GM18861 (cell line): ENCODE results near the gene TFPI2.

ENCODE experiments used
- ATAC-seq: cut with Tn5 transposase; IDR thresholded peaks from one replicate; pipeline ENCODE4 v1.9.1; 2021; ENCODE audit not compliant: unreplicated experiment

TFPI2 gene

GRCh38 chr7:93860261-93860660 is 30.3 kb downstream of the TFPI2 start:
- no peak for ATAC-seq

- no peak for ATAC-seq
Observed at GRCh38 chr7:93858857-93859256, 31.7 kb downstream of the TFPI2 start.

- no peak for ATAC-seq
Observed at GRCh38 chr7:93856323-93856722, 34.2 kb downstream of the TFPI2 start.

- ATAC-seq: no peak
Observed at GRCh38 chr7:93855797-93856196, 34.8 kb downstream of the TFPI2 start.

- ATAC-seq: no peak
Observed at GRCh38 chr7:93854480-93854879, 36.1 kb downstream of the TFPI2 start.

GRCh38 chr7:93851536-93851935 is 39.0 kb downstream of the TFPI2 start:
- ATAC-seq: no peak

GRCh38 chr7:93843260-93843659 is 47.3 kb downstream of the TFPI2 start:
- no peak for ATAC-seq

GRCh38 chr7:93838966-93839365 is 51.6 kb downstream of the TFPI2 start:
- no peak for ATAC-seq

GRCh38 chr7:93837245-93837644 is 53.3 kb downstream of the TFPI2 start:
- no peak for ATAC-seq

- no peak for ATAC-seq
Observed at GRCh38 chr7:93836116-93836515, 54.4 kb downstream of the TFPI2 start.

GRCh38 chr7:93835702-93836101 is 54.9 kb downstream of the TFPI2 start:
- ATAC-seq: no peak
